Skeletal muscle tissue (tissue), 4 donors: Measurements from ENCODE around the gene APH1A. TPM values are rescaled to one million over a fixed set of nuclear protein-coding genes. Genes with fewer than 3 reads are reported as not detected.
A peak's percentile ranks its signal among the peaks of the same experiment; 100 is the strongest.

Experiments used
- H3K27ac ChIP-seq: one replicate; pipeline ENCODE4 v1.7.0; 2013; ENCODE audit warnings: mild to moderate bottlenecking, low read depth, low read length, inconsistent platforms
- H3K27me3 ChIP-seq, 3 donors: one replicate each; pipeline ENCODE4 v1.7.0; 2013; ENCODE audit warnings: low read length in 3 of 3; ENCODE audit not compliant: control insufficient read depth in 3 of 3, insufficient read depth in 3 of 3
- H3K36me3 ChIP-seq, 3 donors: one replicate each; pipeline ENCODE4 v1.7.0; 2013; ENCODE audit warnings: low read length in 3 of 3; ENCODE audit not compliant: control insufficient read depth in 3 of 3, insufficient read depth in 3 of 3
- H3K4me1 ChIP-seq, 3 donors: one replicate each; pipeline ENCODE4 v1.7.0; 2013; ENCODE audit warnings: low read length in 3 of 3, mild to moderate bottlenecking in 3 of 3; ENCODE audit not compliant: control insufficient read depth in 3 of 3, insufficient read depth in 3 of 3
- H3K4me3 ChIP-seq, 3 donors: one replicate each; pipeline ENCODE4 v1.7.0; 2013; ENCODE audit warnings: low read length in 3 of 3
- H3K9ac ChIP-seq, 3 donors: one replicate each; pipeline ENCODE4 v1.7.0; 2013; ENCODE audit warnings: low read length in 3 of 3, mild to moderate bottlenecking in 3 of 3, moderate library complexity in 2 of 3, low read depth in 1 of 3
- H3K9me3 ChIP-seq, 3 donors: one replicate each; pipeline ENCODE4 v1.7.0; 2013; ENCODE audit warnings: low read length in 3 of 3; ENCODE audit not compliant: control insufficient read depth in 3 of 3
- total RNA-seq: library from RNA; depleted of rRNA; stranded (reverse); fragments of >200 nt; gene quantifications from one replicate; pipeline ENCODE4 v1.2.3, GENCODE V29; 2014
- donor health status: Osteomylitis.

Gene APH1A
- total RNA-seq, 1 donor from 2014 or later, result 99.2 TPM

DNA sequence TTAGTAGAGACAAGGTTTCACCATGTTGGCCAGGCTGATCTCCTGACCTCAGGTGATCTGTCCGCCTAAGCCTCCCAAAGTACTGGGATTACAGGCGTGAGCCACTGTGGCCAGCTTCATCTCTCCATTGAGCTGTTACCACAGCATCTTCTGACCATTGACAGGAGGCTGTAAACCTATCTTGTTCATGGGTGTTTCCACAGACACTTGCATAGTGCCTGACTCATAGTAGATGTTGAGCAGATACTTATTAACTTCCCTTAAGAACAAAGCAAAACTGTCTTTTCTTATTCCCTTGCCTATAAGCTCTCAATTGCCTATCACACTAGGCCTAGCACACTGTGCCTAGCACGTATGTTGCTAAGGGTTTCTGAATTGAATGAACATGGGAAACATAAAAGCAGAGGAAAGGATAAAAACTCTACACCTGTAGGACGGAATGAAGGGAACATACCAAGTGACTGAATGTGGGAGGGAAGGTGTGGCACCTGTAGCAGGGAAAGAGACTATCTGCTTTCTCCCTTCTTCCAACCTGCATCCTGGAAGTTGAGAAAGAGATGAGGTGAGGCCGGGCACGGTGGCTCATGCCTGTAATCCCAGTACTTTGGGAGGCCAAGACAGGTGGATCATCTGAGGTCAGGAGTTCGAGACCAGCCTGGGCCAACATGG is 2.6 kb upstream of the APH1A start:
- Histone ChIP-seq H3K27me3 (no peaks in the 10 kb centered on the region), H3K36me3 (peaks cover 9 to 11% (median 10%) of the 10 kb centered on the region in 3 donors), H3K4me1 (peaks cover 19 to 35% (median 29%) of the 10 kb centered on the region in 3 donors), H3K4me3 (no peak overlapping the region), H3K9ac (no peak overlapping the region), H3K27ac (no peak overlapping the region), H3K9me3 (no peaks in the 10 kb centered on the region)

DNA sequence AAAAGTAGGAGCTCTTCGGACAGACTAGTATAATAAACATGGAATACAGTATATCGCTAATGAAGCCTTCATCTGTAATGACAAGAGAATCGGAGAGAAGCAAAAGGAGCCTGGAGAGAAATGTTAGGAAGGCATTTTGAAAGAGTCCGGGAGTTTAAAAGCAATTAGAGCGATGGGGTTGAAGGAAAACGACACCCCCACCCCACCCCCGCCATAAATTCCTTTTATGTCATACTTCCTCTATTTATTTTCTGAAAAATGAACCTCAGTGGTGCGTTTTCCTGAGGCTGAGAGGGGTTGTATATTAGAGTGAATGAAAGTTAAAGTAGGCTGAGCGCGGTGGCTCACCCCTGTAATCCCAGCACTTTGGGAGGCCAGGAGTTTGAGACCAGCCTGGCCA is 635 bp upstream of the APH1A start:
- H3K4me3 ChIP-seq, result peak overlapping the region; percentile 78 to 93 (median 81)
- H3K9ac ChIP-seq, result peak overlapping the region; percentile 73 to 99 (median 91)
- no peaks in the 10 kb centered on the region for H3K9me3 ChIP-seq
- H3K27ac ChIP-seq, result peak overlapping the region; percentile 95
- H3K27me3 ChIP-seq, result no peaks in the 10 kb centered on the region
- peaks cover 19 to 35% (median 29%) of the 10 kb centered on the region in 3 donors for H3K4me1 ChIP-seq
- H3K36me3 ChIP-seq, result peaks cover 21 to 26% (median 25%) of the 10 kb centered on the region in 3 donors

DNA sequence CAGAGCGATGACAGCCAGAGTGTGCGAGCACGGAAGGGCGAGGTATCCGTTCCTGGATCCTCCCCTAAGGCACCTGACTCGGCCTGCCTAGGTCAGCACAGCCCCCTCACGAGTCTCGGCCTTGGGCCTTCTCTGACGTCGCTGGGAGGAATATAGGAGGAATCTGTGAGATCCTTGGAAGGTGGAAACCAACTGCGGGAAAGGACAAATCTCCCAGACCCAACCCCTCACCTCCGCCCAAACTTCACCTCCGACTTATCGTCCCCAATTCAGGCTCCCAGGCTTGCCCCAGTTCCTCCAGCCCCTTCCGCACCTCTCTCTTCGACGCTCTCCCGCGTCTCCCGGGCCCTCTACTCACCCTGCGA is 494 bp downstream of the APH1A start:
- no peaks in the 10 kb centered on the region for H3K27me3 ChIP-seq
- peak overlapping the region; percentile 95 for H3K27ac ChIP-seq
- H3K9me3 ChIP-seq, result no peaks in the 10 kb centered on the region
- peak overlapping the region; percentile 91 to 99 (median 95) for H3K9ac ChIP-seq
- H3K4me3 ChIP-seq, result peak overlapping the region; percentile 78 to 93 (median 81)
- peaks cover 22 to 28% (median 27%) of the 10 kb centered on the region in 3 donors for H3K36me3 ChIP-seq
- peaks cover 19 to 30% (median 29%) of the 10 kb centered on the region in 3 donors for H3K4me1 ChIP-seq

DNA sequence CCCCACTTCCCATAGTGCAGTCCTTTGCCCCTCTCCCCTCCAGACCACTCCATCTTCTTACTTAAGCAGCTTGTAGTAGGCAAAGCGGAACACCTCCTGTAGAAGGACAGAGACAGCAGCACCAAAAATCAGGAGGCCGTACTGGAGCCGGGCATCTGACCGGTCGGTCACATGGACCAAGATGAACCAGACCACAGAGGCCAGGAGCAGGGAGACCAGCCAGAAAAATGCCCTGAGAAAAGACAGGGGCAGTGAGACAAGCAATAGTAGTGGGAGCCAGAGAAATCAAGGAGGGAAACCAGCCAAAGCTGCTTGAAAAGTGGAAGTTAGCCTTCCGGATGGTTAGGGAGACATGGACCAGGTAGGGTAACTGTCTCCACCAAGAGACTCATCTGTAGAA is 920 bp downstream of the APH1A start:
- peaks cover 19 to 26% (median 25%) of the 10 kb centered on the region in 3 donors for H3K4me1 ChIP-seq
- H3K27me3 ChIP-seq, result no peaks in the 10 kb centered on the region
- peak overlapping the region; percentile 78 to 93 (median 81) for H3K4me3 ChIP-seq
- peak overlapping the region; percentile 91 to 99 (median 95) for H3K9ac ChIP-seq
- H3K9me3 ChIP-seq, result no peaks in the 10 kb centered on the region
- H3K27ac ChIP-seq, result peak overlapping the region; percentile 95
- H3K36me3 ChIP-seq, result peaks cover 22 to 28% (median 27%) of the 10 kb centered on the region in 3 donors

DNA sequence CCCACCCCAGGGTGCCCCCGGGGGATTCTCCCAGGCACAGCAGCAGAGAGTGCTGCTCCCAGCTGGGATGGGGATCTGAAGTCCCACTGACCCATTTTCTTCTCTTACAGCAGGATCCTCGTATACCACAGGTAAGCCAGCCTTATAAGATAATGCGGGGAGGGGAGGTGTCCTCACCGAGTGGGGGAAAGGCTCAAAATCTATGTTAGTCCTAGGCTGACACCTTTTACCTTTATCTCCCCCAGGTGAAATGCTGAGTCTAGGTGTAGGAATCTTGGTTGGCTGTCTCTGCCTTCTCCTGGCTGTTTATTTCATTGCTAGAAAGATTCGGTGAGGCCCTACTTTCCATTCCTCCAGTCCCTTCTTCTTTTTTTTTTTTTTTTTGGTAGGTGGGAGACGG is 5.3 kb downstream of the APH1A start:
- H3K9me3 ChIP-seq, result no peaks in the 10 kb centered on the region
- no peak overlapping the region for H3K4me3 ChIP-seq
- no peak overlapping the region for H3K9ac ChIP-seq
- no peak overlapping the region for H3K27ac ChIP-seq
- H3K27me3 ChIP-seq, result no peaks in the 10 kb centered on the region
- peaks cover 16 to 28% (median 22%) of the 10 kb centered on the region in 3 donors for H3K4me1 ChIP-seq
- H3K36me3 ChIP-seq, result peaks cover 24 to 28% (median 27%) of the 10 kb centered on the region in 3 donors

DNA sequence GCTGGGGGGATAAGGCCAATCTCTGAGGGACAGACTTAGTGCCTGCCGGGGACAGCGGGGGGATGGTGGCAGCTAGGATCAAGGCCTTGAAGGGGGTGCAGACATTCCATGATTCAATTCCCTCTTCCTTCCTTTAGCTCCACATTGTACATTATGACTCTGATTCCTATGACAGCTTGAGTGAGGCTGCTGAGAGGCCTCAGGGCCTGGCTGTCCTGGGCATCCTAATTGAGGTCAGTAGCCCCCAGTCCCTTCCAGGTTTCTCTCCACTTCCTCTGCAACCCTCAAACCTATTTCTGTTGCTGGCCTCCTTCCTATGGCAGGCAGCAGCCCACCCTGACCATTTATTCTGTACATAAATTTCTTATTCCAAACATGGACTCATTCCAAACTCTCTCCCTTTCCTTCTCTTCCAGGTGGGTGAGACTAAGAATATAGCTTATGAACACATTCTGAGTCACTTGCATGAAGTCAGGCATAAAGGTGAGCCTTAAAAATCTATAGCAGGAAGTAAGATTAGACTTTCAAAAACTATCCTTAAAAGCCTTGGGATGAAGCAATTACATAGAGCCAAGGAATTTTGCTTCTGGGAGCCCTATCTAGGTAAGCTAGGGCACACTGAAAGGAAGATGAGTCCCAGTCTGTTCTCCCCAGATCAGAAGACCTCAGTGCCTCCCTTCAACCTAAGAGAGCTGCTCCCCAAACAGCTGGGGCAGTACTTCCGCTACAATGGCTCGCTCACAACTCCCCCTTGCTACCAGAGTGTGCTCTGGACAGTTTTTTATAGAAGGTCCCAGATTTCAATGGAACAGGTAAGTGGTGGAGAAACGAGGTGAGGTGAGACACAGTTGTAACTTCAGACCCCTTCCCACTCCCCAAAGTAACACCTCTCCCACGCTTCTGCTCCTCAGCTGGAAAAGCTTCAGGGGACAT is 6.2 kb downstream of the APH1A start:
- Histone ChIP-seq H3K27ac (no peak overlapping the region), H3K4me3 (no peak overlapping the region), H3K36me3 (peaks cover 24 to 28% (median 27%) of the 10 kb centered on the region in 3 donors), H3K9ac (peak overlapping the region in 1 of 3 donors; percentile 30), H3K27me3 (no peaks in the 10 kb centered on the region), H3K9me3 (no peaks in the 10 kb centered on the region), H3K4me1 (peaks cover 13 to 26% (median 20%) of the 10 kb centered on the region in 3 donors)

DNA sequence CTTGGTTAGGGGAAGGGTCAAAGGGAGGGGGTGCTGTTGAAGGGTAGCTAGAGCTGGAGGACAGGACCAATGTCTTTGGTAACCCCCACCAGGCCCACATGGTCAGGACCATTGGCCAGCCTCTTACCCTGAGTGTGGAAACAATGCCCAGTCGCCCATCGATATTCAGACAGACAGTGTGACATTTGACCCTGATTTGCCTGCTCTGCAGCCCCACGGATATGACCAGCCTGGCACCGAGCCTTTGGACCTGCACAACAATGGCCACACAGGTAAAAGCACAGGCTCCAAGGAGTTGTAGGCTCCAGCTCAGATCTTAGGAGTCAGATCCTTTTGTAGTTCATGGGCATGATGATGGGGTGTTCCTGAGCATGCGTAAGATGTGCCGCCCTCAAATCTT is 7.4 kb downstream of the APH1A start:
- Histone ChIP-seq H3K27me3 (no peaks in the 10 kb centered on the region), H3K27ac (no peak overlapping the region), H3K36me3 (peaks cover 14 to 18% (median 15%) of the 10 kb centered on the region in 3 donors), H3K4me1 (peaks cover 18 to 30% (median 25%) of the 10 kb centered on the region in 3 donors), H3K9me3 (no peaks in the 10 kb centered on the region), H3K9ac (no peak overlapping the region), H3K4me3 (no peak overlapping the region)

DNA sequence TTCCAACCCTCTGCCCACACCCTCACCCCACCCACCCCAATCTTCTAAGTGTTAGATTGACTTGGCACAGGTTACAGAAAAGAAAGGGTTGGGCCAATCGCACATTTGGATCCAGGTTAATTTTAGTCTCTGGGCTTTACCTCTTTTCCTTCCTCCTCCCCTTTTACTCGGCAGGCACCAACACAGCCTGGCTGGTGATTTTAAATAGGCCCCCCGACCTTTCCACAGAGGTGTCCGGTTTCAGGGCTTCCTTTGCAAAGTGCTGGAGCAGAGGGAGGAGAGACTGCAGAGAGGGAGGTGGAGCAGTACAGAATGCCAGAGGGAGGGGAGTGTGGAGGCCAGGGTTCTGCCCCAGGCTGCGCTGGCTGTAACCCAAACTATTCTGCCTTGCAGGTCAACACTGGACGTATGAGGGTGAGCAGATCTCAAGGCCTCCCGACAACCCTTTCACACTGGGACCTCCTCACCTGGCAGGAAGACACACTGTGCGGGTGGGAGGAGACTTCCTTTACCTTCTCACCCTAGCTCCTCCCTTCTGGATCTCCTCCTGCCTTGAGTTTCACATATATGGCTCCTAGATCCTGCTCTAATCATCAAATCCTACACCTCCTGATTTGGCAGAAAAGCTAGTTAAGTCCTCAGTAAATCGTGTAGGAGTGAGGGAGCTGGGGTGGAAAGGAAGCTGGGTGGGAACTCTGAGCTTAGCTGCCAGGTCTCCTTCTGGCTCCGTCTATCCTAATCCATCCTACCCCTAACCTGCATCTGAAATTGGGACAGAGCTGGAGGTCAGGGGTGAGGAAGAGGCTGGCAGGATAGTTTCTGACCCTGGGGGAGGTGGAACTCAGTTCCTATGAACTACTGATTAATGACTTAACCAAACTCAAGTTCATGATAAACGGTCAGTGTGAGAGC is 8.8 kb downstream of the APH1A start:
- Histone ChIP-seq H3K4me3 (peak overlapping the region; percentile 23 to 63 (median 40)), H3K27me3 (no peaks in the 10 kb centered on the region), H3K9ac (peak overlapping the region in 2 of 3 donors; percentile 16 to 74), H3K36me3 (peaks cover 4 to 6% (median 5%) of the 10 kb centered on the region in 3 donors), H3K4me1 (peaks cover 27 to 37% (median 35%) of the 10 kb centered on the region in 3 donors), H3K27ac (peak overlapping the region; percentile 16), H3K9me3 (no peaks in the 10 kb centered on the region)

DNA sequence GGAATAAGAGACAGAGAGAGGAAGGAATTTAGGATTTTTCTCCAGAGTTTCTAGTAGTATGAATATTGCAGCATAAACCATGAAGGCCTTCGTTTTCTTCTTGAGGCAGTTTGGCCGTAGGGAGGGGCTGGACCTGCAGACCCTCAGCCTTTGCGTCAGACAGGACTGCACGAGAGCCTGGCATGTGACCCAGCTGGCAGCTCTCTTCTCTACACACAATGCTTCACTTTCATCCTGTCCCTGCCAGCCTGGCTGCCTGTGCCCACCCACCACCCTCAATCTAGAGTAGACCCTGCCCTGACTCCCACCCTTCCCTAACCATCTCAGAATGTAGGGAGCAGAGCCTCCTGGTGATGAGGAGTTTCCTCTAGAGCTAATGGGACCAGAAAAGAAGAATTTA is 9.6 kb downstream of the APH1A start:
- peaks cover 0 to 2% (median under 1%) of the 10 kb centered on the region in 3 donors for H3K36me3 ChIP-seq
- peak overlapping the region in 1 of 3 donors; percentile 52 for H3K4me3 ChIP-seq
- no peaks in the 10 kb centered on the region for H3K9me3 ChIP-seq
- peak overlapping the region; percentile 16 for H3K27ac ChIP-seq
- peak overlapping the region in 2 of 3 donors; percentile 45 to 74 for H3K9ac ChIP-seq
- peaks cover 27 to 37% (median 35%) of the 10 kb centered on the region in 3 donors for H3K4me1 ChIP-seq
- no peaks in the 10 kb centered on the region for H3K27me3 ChIP-seq
